Stimulated activated CD4-positive, alpha-beta T cell treated with anti-CD3 and anti-CD28 coated beads, Interleukin-2, amount 100 ng/mL, for 24 hours (primary cell): ENCODE data around the gene TDRD10.
"Not testable (repeated sequence)": the region's sequence is repeated elsewhere in the genome, so short reads cannot be mapped to it uniquely, and the experiment has no call there.

Experiments
- DNase-seq, 2 donors: peaks; one replicate each; pipeline ENCODE4 v3.0.0-alpha.2; 2020

The TDRD10 gene

GRCh38 chr1:154520333-154520732 is 18.3 kb downstream of the TDRD10 start:
- no peak for DNase-seq

- DNase-seq = no peak
Measured at GRCh38 chr1:154521695-154522094, 19.7 kb downstream of the TDRD10 start.

GRCh38 chr1:154524881-154525280 is 22.9 kb downstream of the TDRD10 start:
- no peak for DNase-seq

- no peak for DNase-seq
Measured at GRCh38 chr1:154527192-154527591, 25.2 kb downstream of the TDRD10 start.

GRCh38 chr1:154529308-154529707 is 27.3 kb downstream of the TDRD10 start:
- DNase-seq = no peak

- not testable (repeated sequence) for DNase-seq
Measured at GRCh38 chr1:154531950-154532349, 29.9 kb downstream of the TDRD10 start.

GRCh38 chr1:154533952-154534844 is 32.2 kb downstream of the TDRD10 start:
- no peak for DNase-seq

GRCh38 chr1:154536570-154536969 is 34.6 kb downstream of the TDRD10 start:
- no peak for DNase-seq

GRCh38 chr1:154539486-154540483 is 37.8 kb downstream of the TDRD10 start:
- DNase-seq = no peak

GRCh38 chr1:154541231-154541630 is 39.2 kb downstream of the TDRD10 start:
- no peak for DNase-seq

- DNase-seq = peak; percentile 59 to 67
Measured at GRCh38 chr1:154546264-154547063, 44.4 kb downstream of the TDRD10 start.

GRCh38 chr1:154547105-154547732 is 45.2 kb downstream of the TDRD10 start:
- no peak for DNase-seq

- no peak for DNase-seq
Measured at GRCh38 chr1:154548028-154548427, 46.0 kb downstream of the TDRD10 start.

GRCh38 chr1:154549202-154549770 is 47.3 kb downstream of the TDRD10 start:
- no peak for DNase-seq

- DNase-seq = no peak
Measured at GRCh38 chr1:154550070-154550469, 48.1 kb downstream of the TDRD10 start.

- DNase-seq = no peak
Measured at GRCh38 chr1:154550657-154551056, 48.6 kb downstream of the TDRD10 start.

- DNase-seq = no peak
Measured at GRCh38 chr1:154551474-154551873, 49.5 kb downstream of the TDRD10 start.

- no peak for DNase-seq
Measured at GRCh38 chr1:154552036-154552435, 50.0 kb downstream of the TDRD10 start.

- no peak for DNase-seq
Measured at GRCh38 chr1:154553056-154554030, 51.3 kb downstream of the TDRD10 start.

- DNase-seq = no peak
Measured at GRCh38 chr1:154556422-154556821, 54.4 kb downstream of the TDRD10 start.
